PC-3 (cell line): ENCODE results near the gene RDX. TPM values are rescaled to one million over a fixed set of nuclear protein-coding genes. Genes with fewer than 3 reads are reported as not detected.
A peak's percentile ranks its signal among the peaks of the same experiment; 100 is the strongest.

Experiments
- ATAC-seq: fragments of 200-7000 bp; cut with Tn5 transposase; 2 replicates; pipeline ENCODE4 v1.9.1; 2020; ENCODE audit warnings: mild to moderate bottlenecking, moderate library complexity
- BruUV-seq: library from RNA; stranded (reverse); fragments of 400-500 nt; replicated peaks from 2 replicates; lab custom pipeline; 2021; lab: Mats Ljungman, UMichigan
- CTCF ChIA-PET: fragments of 300-600 bp; sonication (Branson Sonifier 250); formaldehyde crosslinking; loops from one replicate; lab custom pipeline; 2022; ENCODE audit warnings: antibody characterized with exemption; lab: Charles Lee
- POLR2A ChIA-PET: fragments of 300-600 bp; sonication (Branson Sonifier 250); formaldehyde crosslinking; loops from one replicate; lab custom pipeline; 2022; ENCODE audit warnings: antibody characterized with exemption; ENCODE audit not compliant: unreplicated experiment; lab: Charles Lee
- DNase-seq: peaks from one replicate; pipeline ENCODE4 v3.0.0-alpha.2; 2015
- H2AFZ ChIP-seq: fragments of 300-600 bp; sonication (generic); 2 replicates; pipeline ENCODE4 v1.6.0; 2016; ENCODE audit warnings: antibody characterized with exemption, low read length
- H3F3A ChIP-seq: fragments of 300-600 bp; sonication (generic); one replicate; pipeline ENCODE4 v1.6.0; 2017; ENCODE audit warnings: antibody characterized with exemption, low read length, control low read depth, mild to moderate bottlenecking; ENCODE audit not compliant: unreplicated experiment
- H3K27ac ChIP-seq: fragments of 300-600 bp; sonication (generic); 2 replicates; pipeline ENCODE4 v1.5.1; 2016; ENCODE audit warnings: mild to moderate bottlenecking, low read length
- H3K27me3 ChIP-seq: fragments of 300-600 bp; sonication (generic); 2 replicates; pipeline ENCODE4 v1.6.1; 2016; ENCODE audit warnings: low read length, mixed read lengths
- H3K36me3 ChIP-seq: fragments of 300-600 bp; sonication (generic); 2 replicates; pipeline ENCODE4 v1.6.1; 2016; ENCODE audit warnings: low read depth, mixed run types, low read length, mixed read lengths
- H3K4me1 ChIP-seq: fragments of 300-600 bp; sonication (generic); 2 replicates; pipeline ENCODE4 v1.5.1; 2016; ENCODE audit warnings: low read length; ENCODE audit not compliant: insufficient read depth
- H3K4me2 ChIP-seq: fragments of 300-600 bp; sonication (generic); 2 replicates; pipeline ENCODE4 v1.6.0; 2016; ENCODE audit warnings: low read length
- H3K4me3 ChIP-seq: fragments of 300-600 bp; sonication (generic); 2 replicates; pipeline ENCODE4 v1.5.1; 2016; ENCODE audit warnings: mild to moderate bottlenecking, low read length, mixed read lengths
- H3K79me2 ChIP-seq: fragments of 300-600 bp; sonication (generic); 2 replicates; pipeline ENCODE4 v1.6.1; 2017; ENCODE audit warnings: low read length, mixed read lengths
- H3K9ac ChIP-seq: fragments of 300-600 bp; sonication (generic); 2 replicates; pipeline ENCODE4 v1.6.0; 2016; ENCODE audit warnings: mild to moderate bottlenecking, low read length
- H3K9me2 ChIP-seq: fragments of 300-600 bp; sonication (generic); replicated peaks from 2 replicates; pipeline ENCODE4 v1.6.1; 2016; ENCODE audit warnings: mixed run types, low read length, mixed read lengths
- H3K9me3 ChIP-seq: fragments of 300-600 bp; sonication (generic); 2 replicates; pipeline ENCODE4 v1.6.1; 2016; ENCODE audit warnings: low read length, mixed read lengths
- H4K20me1 ChIP-seq: fragments of 300-600 bp; sonication (generic); 2 replicates; pipeline ENCODE4 v1.6.1; 2016; ENCODE audit warnings: low read length, mixed read lengths
- EZH2 ChIP-seq: fragments of 300-600 bp; sonication (generic); IDR thresholded peaks from one replicate; pipeline ENCODE4 v1.6.1; 2017; ENCODE audit warnings: antibody characterized with exemption, mild to moderate bottlenecking, low read length; ENCODE audit not compliant: unreplicated experiment
- EZH2phosphoT487 ChIP-seq: fragments of 300-600 bp; sonication (generic); IDR thresholded peaks from 2 replicates; pipeline ENCODE4 v1.6.1; 2018; ENCODE audit warnings: mild to moderate bottlenecking, antibody characterized with exemption, low read length, borderline replicate concordance
- intact Hi-C: fragments of 100-400 bp; cut with micrococcal nuclease; formaldehyde crosslinking; loops from 2 replicates; pipeline ENCODE4 v1.9.0; 2023
- total RNA-seq: library from RNA; depleted of rRNA; stranded (reverse); fragments of >200 nt; gene quantifications from 2 replicates; pipeline ENCODE4 v1.2.3, GENCODE V29; 2014
- TF ChIP-seq, protein P1 (sequence below): fragments of 300-600 bp; sonication (generic); conservative IDR thresholded peaks from 2 replicates; pipeline ENCODE4 v1.5.1; 2017; ENCODE audit warnings: antibody characterized with exemption, low read depth, mild to moderate bottlenecking, low read length

The RDX gene
- total RNA-seq, 1 experiment from 2014 or later, result 86.2 TPM

GRCh38 chr11:110297076-110297725, 787 bp upstream of the RDX start:
- peak; percentile 80 for DNase-seq
- BruUV-seq, result TSS peak; percentile 82

DNA sequence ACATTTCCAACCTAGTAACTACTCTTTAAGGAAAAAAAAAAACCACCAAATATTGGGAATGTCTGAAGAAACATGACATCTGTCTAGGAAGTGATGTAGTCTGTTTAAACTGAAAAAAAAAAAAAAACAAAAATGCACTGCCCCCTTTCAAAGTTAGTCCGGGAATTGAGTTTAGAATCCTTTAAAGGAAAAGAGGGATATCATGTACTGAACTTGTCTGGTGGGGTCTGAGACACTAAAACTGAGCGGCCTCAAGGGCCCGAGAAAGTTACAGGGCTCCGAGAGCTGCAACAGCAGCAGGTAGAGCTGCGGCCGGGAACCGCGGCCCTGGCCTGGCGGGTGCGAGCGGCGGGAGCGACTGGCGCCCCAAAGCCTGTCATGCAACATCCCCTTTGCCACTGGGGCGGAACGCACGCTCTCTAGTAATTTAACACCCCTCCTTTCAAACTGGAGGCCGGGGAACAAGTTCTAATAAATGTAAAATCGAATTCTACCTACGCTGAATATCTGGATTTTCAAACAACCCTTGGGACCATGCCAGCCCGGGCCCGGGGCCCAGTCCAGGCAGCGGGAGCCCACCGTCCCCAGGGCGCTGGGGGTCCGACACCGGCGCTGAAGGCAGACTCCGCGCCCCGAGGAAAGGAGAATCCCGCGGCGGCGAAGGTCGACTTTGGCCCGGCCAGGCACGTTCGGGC, 736 bp downstream of the RDX start:
- peaks cover 57% of the 10 kb centered on the region for H3K79me2 ChIP-seq
- peak overlapping the region; percentile 91 for H3K27ac ChIP-seq
- intact Hi-C loops, result loop anchor here (2.0 to 5.0 kb wide), 5 partner anchors 61 to 353 kb away; no protein-coding TSS in a partner anchor
- peak overlapping the region; percentile 80 for H3K4me2 ChIP-seq
- TF ChIP-seq EZH2 (no peak), EZH2phosphoT487 (no peak)
- TF ChIP-seq, protein P1, sequence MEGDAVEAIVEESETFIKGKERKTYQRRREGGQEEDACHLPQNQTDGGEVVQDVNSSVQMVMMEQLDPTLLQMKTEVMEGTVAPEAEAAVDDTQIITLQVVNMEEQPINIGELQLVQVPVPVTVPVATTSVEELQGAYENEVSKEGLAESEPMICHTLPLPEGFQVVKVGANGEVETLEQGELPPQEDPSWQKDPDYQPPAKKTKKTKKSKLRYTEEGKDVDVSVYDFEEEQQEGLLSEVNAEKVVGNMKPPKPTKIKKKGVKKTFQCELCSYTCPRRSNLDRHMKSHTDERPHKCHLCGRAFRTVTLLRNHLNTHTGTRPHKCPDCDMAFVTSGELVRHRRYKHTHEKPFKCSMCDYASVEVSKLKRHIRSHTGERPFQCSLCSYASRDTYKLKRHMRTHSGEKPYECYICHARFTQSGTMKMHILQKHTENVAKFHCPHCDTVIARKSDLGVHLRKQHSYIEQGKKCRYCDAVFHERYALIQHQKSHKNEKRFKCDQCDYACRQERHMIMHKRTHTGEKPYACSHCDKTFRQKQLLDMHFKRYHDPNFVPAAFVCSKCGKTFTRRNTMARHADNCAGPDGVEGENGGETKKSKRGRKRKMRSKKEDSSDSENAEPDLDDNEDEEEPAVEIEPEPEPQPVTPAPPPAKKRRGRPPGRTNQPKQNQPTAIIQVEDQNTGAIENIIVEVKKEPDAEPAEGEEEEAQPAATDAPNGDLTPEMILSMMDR, result no peak
- peak overlapping the region; percentile 97 for H3K9ac ChIP-seq
- H3K4me1 ChIP-seq, result peaks cover 48% of the 10 kb centered on the region
- H3K27me3 ChIP-seq, result no peaks in the 10 kb centered on the region
- ChIA-PET CTCF (no interaction called here), POLR2A (interaction anchor here (0.6 kb wide), 1 partner anchor 351 kb away, joined by 3 read pairs; no protein-coding TSS in a partner anchor)
- peaks cover 11% of the 10 kb centered on the region for H3F3A ChIP-seq
- peak overlapping the region; percentile 65 for H2AFZ ChIP-seq
- BruUV-seq, result no TSS peak
- H3K9me3 ChIP-seq, result no peaks in the 10 kb centered on the region
- H3K36me3 ChIP-seq, result no peaks in the 10 kb centered on the region; the same call in 1 of the 2 replicates
- H4K20me1 ChIP-seq, result peaks cover 36% of the 10 kb centered on the region
- H3K9me2 ChIP-seq, result no peaks in the 10 kb centered on the region
- peak; percentile 53 for DNase-seq
- ATAC-seq, result peak; percentile 13
- peak overlapping the region; percentile 97 for H3K4me3 ChIP-seq

More at GRCh38 chr11:110297076-110297725, 787 bp upstream of the RDX start:
- no peaks in the 10 kb centered on the region for H3K9me3 ChIP-seq
- CTCF ChIA-PET, result interaction anchor here (0.7 to 1.6 kb wide), 5 partner anchors 8 to 358 kb away, joined by 3 to 8 read pairs (median 3); no protein-coding TSS in a partner anchor
- H3K27ac ChIP-seq, result peak overlapping the region; percentile 91
- peaks cover 31% of the 10 kb centered on the region for H4K20me1 ChIP-seq
- H3K4me1 ChIP-seq, result peaks cover 48% of the 10 kb centered on the region
- no peaks in the 10 kb centered on the region for H3K9me2 ChIP-seq
- peaks cover 41% of the 10 kb centered on the region for H3K79me2 ChIP-seq
- peaks cover 11% of the 10 kb centered on the region for H3F3A ChIP-seq
- H3K4me2 ChIP-seq, result peak overlapping the region; percentile 89
- no peaks in the 10 kb centered on the region for H3K27me3 ChIP-seq
- H2AFZ ChIP-seq, result peak overlapping the region; percentile 67
- intact Hi-C loops, result loop anchor here (1.0 to 5.0 kb wide), 6 partner anchors 8 to 355 kb away; no protein-coding TSS in a partner anchor
- ATAC-seq, result peak; percentile 49
- peak overlapping the region; percentile 97 for H3K9ac ChIP-seq
- peak overlapping the region; percentile 97 for H3K4me3 ChIP-seq
- POLR2A ChIA-PET, result interaction anchor here (0.5 to 0.7 kb wide), 3 partner anchors 71 to 131 kb away, joined by 3 to 4 read pairs (median 3); no protein-coding TSS in a partner anchor
- no peaks in the 10 kb centered on the region; the same call in 1 of the 2 replicates for H3K36me3 ChIP-seq
- TF ChIP-seq EZH2phosphoT487 (no peak), EZH2 (no peak)
- TF ChIP-seq, protein P1, result no peak
